ENCODE results near the gene FAU. TPM values are rescaled to one million over a fixed set of nuclear protein-coding genes. Genes with fewer than 3 reads are reported as not detected.

Gene FAU
- total and polyA plus RNA-seq, 9 of the 15 experiments (the other 6 are each of a cell fraction or from before 2014, with no cell fraction given): 433 to 1,827 (median 942) TPM

DNA sequence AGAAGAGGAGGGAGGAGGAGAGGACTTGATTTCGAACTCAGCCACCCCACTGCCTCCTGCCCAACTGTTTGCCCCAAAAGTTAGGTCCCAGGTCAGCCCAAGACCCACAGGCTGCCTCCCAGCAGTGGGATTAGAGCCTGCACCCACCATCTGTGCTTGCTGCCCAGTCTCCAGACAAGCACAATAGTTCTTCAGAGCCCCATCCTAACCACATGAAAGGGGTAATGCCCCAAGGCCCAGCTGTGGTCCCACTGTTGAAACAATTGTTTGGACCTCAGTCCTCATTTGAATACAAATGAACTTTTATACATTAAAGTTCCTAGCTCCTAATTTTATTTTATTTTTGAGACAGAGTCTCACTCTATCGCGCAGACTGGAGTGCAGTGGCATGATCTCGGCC, 31.3 kb downstream of the FAU start (continued):
- TF ChIP-seq, protein P1, sequence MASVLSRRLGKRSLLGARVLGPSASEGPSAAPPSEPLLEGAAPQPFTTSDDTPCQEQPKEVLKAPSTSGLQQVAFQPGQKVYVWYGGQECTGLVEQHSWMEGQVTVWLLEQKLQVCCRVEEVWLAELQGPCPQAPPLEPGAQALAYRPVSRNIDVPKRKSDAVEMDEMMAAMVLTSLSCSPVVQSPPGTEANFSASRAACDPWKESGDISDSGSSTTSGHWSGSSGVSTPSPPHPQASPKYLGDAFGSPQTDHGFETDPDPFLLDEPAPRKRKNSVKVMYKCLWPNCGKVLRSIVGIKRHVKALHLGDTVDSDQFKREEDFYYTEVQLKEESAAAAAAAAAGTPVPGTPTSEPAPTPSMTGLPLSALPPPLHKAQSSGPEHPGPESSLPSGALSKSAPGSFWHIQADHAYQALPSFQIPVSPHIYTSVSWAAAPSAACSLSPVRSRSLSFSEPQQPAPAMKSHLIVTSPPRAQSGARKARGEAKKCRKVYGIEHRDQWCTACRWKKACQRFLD (CRISPR knock-in tag; IDR thresholded peaks at IDR 0.05): no peak
- TF ChIP-seq FIP1L1 (IDR thresholded peaks at IDR 0.05; ENCODE audit: low read depth, low read length, poor library complexity, severe bottlenecking) (no peak), TAF1 (IDR thresholded peaks at IDR 0.05; ENCODE audit: control insufficient read depth, extremely low read depth, insufficient read depth, low read length, severe bottlenecking) (no peak), WHSC1 (IDR thresholded peaks at IDR 0.05; ENCODE audit: low read length) (no peak), SRSF7 (optimal IDR thresholded peaks at IDR 0.05; ENCODE audit: low read depth, low read length) (no peak)
- TF ChIP-seq, protein P2, sequence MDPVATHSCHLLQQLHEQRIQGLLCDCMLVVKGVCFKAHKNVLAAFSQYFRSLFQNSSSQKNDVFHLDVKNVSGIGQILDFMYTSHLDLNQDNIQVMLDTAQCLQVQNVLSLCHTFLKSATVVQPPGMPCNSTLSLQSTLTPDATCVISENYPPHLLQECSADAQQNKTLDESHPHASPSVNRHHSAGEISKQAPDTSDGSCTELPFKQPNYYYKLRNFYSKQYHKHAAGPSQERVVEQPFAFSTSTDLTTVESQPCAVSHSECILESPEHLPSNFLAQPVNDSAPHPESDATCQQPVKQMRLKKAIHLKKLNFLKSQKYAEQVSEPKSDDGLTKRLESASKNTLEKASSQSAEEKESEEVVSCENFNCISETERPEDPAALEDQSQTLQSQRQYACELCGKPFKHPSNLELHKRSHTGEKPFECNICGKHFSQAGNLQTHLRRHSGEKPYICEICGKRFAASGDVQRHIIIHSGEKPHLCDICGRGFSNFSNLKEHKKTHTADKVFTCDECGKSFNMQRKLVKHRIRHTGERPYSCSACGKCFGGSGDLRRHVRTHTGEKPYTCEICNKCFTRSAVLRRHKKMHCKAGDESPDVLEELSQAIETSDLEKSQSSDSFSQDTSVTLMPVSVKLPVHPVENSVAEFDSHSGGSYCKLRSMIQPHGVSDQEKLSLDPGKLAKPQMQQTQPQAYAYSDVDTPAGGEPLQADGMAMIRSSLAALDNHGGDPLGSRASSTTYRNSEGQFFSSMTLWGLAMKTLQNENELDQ (CRISPR knock-in tag; IDR thresholded peaks at IDR 0.05; ENCODE audit: borderline replicate concordance): no peak

DNA sequence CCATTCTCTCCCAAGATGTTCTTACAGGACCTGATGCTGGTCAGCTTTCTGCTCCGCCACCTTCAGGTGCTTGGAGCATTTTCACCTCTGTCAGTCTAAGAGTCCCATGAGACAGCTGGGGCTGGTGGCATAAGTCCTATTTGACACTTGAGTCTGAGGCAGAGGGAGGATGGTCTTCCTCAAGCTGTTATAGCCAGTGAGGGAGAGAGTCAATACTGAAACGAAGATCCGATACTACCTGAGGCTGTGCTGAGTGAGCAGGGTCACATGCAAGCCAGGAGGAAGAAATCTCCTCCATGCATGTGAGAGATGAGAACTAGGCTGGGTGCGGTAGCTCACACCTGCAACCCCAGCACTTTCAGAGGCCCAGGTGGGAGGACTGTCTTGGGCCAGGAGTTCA, 32.3 kb downstream of the FAU start:
- ATAC-seq: peak; percentile 18; the same call in 2 of the 3 replicates
- DNase-seq (ENCODE audit: extremely low read depth in 1 of 4, low spot score in 3 of 4): no peak
- no peak overlapping the region for H3K27ac ChIP-seq (ENCODE audit: extremely low read depth, low read depth, low read length)
- H3K4me2 ChIP-seq (ENCODE audit: insufficient read depth, low read length): no peak overlapping the region
- no peaks in the 10 kb centered on the region for H3K27me3 ChIP-seq (ENCODE audit: control insufficient read depth in 2 of 2, insufficient read depth in 2 of 2, low read length in 2 of 2)
- 83% methylated on average over 4 of the region's 4 CpGs for WGBS (ENCODE audit: insufficient coverage, low coverage, missing lambda C conversion rate)
- H3K4me3 ChIP-seq: no peak overlapping the region
- no peak for FAIRE-seq
- ChIA-PET POLR2A (interaction anchor here (0.6 to 1.8 kb wide), 7 partner anchors 13 to 409 kb away, joined by 3 to 4 read pairs (median 3); partner anchors contain the start of gene MALAT1), CTCF (ENCODE audit: low intra/inter-chr PET ratio) (no interaction called here)
- H3K36me3 ChIP-seq (ENCODE audit: control insufficient read depth, insufficient read depth, low read length): peaks cover 43% of the 10 kb centered on the region
- TF ChIP-seq POLR2AphosphoS2 (IDR thresholded peaks at IDR 0.05; ENCODE audit: low read length): 0 out of 2 replicates have a peak, but pooled peaks have one; percentile 3
- TF ChIP-seq, protein P3, sequence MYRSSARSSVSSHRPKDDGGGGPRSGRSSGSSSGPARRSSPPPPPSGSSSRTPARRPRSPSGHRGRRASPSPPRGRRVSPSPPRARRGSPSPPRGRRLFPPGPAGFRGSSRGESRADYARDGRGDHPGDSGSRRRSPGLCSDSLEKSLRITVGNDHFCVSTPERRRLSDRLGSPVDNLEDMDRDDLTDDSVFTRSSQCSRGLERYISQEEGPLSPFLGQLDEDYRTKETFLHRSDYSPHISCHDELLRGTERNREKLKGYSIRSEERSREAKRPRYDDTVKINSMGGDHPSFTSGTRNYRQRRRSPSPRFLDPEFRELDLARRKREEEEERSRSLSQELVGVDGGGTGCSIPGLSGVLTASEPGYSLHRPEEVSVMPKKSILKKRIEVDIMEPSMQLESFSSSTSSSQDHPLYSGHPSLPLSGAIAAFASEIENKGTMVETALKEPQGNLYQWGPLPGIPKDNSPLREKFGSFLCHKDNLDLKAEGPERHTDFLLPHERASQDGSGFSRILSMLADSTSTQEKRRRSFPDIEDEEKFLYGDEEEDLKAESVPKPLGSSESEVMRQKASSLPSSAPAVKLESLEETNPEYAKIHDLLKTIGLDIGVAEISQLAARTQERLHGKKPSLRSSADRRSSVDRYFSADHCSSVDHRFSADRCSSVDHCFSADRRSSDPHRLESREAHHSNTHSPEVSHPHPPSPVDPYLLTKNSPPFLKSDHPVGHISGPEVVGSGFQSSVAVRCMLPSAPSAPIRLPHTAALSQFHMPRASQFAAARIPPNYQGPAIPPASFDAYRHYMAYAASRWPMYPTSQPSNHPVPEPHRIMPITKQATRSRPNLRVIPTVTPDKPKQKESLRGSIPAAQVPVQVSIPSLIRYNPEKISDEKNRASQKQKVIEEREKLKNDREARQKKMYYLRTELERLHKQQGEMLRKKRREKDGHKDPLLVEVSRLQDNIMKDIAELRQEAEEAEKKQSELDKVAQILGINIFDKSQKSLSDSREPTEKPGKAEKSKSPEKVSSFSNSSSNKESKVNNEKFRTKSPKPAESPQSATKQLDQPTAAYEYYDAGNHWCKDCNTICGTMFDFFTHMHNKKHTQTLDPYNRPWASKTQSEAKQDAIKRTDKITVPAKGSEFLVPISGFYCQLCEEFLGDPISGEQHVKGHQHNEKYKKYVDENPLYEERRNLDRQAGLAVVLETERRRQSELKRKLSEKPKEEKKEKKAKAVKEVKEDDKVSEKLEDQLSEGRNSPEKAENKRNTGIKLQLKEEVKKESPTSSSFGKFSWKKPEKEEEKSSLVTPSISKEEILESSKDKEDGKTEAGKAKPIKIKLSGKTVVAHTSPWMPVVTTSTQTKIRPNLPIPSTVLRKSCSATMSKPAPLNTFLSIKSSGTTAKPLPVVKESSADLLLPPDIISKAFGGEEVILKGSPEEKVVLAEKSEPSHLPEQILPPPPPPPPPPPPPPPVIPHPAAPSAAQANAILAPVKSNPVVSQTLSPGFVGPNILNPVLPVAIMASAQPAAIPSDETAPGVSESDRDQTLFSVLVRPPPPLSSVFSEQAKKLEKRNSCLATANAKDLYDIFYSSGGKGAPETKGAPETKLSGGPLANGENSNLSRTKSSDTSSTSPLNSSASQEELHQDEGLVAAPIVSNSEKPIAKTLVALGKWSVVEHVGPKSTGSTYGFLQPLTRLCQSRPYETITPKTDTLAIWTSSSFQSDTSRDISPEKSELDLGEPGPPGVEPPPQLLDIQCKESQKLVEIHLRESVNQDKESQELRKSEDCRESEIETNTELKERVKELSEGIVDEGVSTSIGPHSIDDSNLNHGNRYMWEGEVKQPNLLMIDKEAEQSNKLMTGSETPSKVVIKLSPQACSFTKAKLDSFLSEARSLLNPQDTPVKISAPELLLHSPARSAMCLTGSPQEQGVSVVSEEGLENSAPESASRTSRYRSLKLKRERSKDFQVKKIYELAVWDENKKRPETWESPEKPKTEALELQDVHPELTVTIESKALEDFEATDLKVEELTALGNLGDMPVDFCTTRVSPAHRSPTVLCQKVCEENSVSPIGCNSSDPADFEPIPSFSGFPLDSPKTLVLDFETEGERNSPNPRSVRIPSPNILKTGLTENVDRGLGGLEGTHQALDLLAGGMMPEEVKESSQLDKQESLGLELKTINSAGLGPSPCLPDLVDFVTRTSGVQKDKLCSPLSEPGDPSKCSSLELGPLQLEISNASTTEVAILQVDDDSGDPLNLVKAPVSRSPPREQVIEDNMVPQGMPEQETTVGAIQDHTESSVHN (IDR thresholded peaks at IDR 0.05; ENCODE audit: borderline replicate concordance in 1 of 2, low read depth in 1 of 2): no peak
- intact Hi-C loops (cut with micrococcal nuclease) (no loop called here), in situ Hi-C loops (cut with MboI) (no loop called here)
- H2AFZ ChIP-seq (ENCODE audit: low read depth, low read length): no peak overlapping the region
- H3K9me1 ChIP-seq (ENCODE audit: control insufficient read depth, insufficient read depth, low read length): no peaks in the 10 kb centered on the region
- H3K9ac ChIP-seq (ENCODE audit: insufficient read depth in 1 of 2, low read depth in 2 of 2, low read length in 2 of 2): no peak overlapping the region
- peaks cover 11% of the 10 kb centered on the region for H3K79me2 ChIP-seq (ENCODE audit: control insufficient read depth, insufficient read depth, low read length)
- H4K20me1 ChIP-seq (replicated peaks; ENCODE audit: control insufficient read depth, insufficient read depth, low read length): no peaks in the 10 kb centered on the region
- no TSS peak for BruUV-seq (replicated peaks)
- no peaks in the 10 kb centered on the region for H3K9me3 ChIP-seq (replicated peaks; ENCODE audit: control insufficient read depth, insufficient read depth, low read depth, low read length)
- peaks cover 8% of the 10 kb centered on the region in 2 experiments for H3K4me1 ChIP-seq (replicated peaks in 1 of 2; ENCODE audit: control insufficient read depth in 2 of 2, insufficient read depth in 2 of 2, low read length in 2 of 2)
